Measurements from ENCODE around the gene NTRK3. TPM values are rescaled to one million over a fixed set of nuclear protein-coding genes. Genes with fewer than 3 reads are reported as not detected.

The NTRK3 gene
- total RNA-seq, 1 donor from 2014 or later: 6.4 TPM

DNA sequence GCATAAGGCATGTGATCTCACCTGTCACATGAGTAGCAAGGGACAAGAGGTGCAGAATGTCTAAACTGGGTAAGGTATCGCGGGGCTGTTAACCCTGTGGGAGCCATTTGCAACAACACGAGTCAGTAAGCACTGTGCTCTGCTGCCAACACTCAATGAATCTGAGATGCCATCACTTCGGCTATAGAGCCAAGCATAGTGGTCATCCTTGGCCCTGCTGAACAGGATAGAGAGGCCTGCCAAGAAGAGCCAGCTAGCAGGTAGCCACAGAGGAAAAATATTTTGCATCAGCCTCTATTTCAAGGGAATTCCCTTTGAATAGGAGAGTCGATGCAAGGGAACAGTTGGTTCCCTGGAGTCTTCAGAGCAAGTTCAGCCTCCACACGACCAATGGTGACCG, 137.8 kb downstream of the NTRK3 start:
- no peaks in the 10 kb centered on the region for H3K36me3 Mint-ChIP-seq (ENCODE audit: low read depth, unreplicated experiment)
- DNase-seq (ENCODE audit: low spot score): no peak
- no peak overlapping the region for H3K4me3 Mint-ChIP-seq (ENCODE audit: unreplicated experiment)
- no peaks in the 10 kb centered on the region for H3K9me3 Mint-ChIP-seq (ENCODE audit: unreplicated experiment)
- no peaks in the 10 kb centered on the region for H3K4me1 Mint-ChIP-seq (ENCODE audit: unreplicated experiment)
- TF ChIP-seq, protein P1, sequence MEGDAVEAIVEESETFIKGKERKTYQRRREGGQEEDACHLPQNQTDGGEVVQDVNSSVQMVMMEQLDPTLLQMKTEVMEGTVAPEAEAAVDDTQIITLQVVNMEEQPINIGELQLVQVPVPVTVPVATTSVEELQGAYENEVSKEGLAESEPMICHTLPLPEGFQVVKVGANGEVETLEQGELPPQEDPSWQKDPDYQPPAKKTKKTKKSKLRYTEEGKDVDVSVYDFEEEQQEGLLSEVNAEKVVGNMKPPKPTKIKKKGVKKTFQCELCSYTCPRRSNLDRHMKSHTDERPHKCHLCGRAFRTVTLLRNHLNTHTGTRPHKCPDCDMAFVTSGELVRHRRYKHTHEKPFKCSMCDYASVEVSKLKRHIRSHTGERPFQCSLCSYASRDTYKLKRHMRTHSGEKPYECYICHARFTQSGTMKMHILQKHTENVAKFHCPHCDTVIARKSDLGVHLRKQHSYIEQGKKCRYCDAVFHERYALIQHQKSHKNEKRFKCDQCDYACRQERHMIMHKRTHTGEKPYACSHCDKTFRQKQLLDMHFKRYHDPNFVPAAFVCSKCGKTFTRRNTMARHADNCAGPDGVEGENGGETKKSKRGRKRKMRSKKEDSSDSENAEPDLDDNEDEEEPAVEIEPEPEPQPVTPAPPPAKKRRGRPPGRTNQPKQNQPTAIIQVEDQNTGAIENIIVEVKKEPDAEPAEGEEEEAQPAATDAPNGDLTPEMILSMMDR (IDR thresholded peaks at IDR 0.05; ENCODE audit: unreplicated experiment): no peak
- no peak overlapping the region for H3K27ac Mint-ChIP-seq (ENCODE audit: unreplicated experiment)
- H3K27me3 Mint-ChIP-seq (ENCODE audit: unreplicated experiment): no peaks in the 10 kb centered on the region

DNA sequence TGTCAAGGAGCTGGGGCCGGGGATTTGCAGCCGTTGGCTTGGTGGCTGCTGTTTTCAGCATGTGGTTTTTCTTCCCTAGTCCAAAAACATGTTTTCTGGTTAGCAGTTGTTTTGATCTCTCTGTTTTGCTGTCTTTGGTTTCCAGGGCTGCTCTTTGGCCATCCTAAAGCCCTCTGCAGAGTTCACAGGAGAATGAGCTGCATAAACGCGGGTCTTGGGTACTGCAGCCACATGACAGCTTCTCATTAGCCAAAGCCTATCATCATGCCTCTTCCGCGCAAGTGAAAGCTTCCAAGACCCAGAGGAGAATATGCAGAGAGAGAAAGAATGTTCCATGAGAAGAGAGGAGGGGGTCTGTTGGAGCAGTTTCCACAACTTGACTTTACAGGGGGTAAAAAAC, 138.5 kb downstream of the NTRK3 start:
- no peak overlapping the region for H3K4me3 Mint-ChIP-seq (ENCODE audit: unreplicated experiment)
- H3K36me3 Mint-ChIP-seq (ENCODE audit: low read depth, unreplicated experiment): no peaks in the 10 kb centered on the region
- H3K4me1 Mint-ChIP-seq (ENCODE audit: unreplicated experiment): no peaks in the 10 kb centered on the region
- H3K27ac Mint-ChIP-seq (ENCODE audit: unreplicated experiment): no peak overlapping the region
- no peak for DNase-seq (ENCODE audit: low spot score)
- no peaks in the 10 kb centered on the region for H3K9me3 Mint-ChIP-seq (ENCODE audit: unreplicated experiment)
- no peaks in the 10 kb centered on the region for H3K27me3 Mint-ChIP-seq (ENCODE audit: unreplicated experiment)
- TF ChIP-seq, protein P1 (IDR thresholded peaks at IDR 0.05; ENCODE audit: unreplicated experiment): no peak

DNA sequence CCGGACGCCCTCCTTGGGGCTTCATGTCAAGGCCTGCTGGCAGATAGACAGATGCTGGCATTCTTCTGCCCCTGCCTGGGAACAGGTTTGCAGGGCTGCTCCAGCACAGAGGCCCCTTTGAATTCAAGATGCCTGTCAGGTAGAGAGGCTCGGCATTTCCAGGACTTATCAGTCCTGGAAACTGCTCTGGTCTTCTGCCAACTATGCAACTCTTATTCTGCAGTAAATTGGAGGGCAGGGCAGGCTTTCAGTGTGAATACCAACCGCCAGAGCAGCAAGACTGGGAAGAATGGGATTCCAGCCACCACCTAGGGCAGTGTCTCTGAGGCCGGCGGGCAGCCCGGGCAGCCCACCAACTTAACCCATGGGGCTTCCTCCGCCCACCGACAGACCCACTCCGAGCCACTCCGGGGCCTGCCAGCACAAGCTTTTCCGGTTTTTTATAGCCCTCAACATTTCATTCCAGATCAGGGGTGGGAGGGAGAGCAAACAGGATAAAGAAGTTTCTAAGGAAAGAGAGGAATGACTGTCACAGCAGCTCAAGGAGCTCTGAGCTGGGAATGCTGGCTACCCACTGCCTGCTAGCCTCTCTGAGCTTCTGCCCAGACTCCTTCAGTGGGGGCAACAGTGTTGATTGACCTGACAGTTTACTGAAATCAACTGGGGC, 140.9 kb downstream of the NTRK3 start:
- Mint-ChIP-seq H3K27me3 (ENCODE audit: unreplicated experiment) (no peaks in the 10 kb centered on the region), H3K9me3 (ENCODE audit: unreplicated experiment) (no peaks in the 10 kb centered on the region), H3K4me1 (ENCODE audit: unreplicated experiment) (no peaks in the 10 kb centered on the region), H3K36me3 (ENCODE audit: low read depth, unreplicated experiment) (no peaks in the 10 kb centered on the region), H3K4me3 (ENCODE audit: unreplicated experiment) (no peak overlapping the region), H3K27ac (ENCODE audit: unreplicated experiment) (no peak overlapping the region)
- TF ChIP-seq, protein P1 (IDR thresholded peaks at IDR 0.05; ENCODE audit: unreplicated experiment): no peak
- no peak for DNase-seq (ENCODE audit: low spot score)

DNA sequence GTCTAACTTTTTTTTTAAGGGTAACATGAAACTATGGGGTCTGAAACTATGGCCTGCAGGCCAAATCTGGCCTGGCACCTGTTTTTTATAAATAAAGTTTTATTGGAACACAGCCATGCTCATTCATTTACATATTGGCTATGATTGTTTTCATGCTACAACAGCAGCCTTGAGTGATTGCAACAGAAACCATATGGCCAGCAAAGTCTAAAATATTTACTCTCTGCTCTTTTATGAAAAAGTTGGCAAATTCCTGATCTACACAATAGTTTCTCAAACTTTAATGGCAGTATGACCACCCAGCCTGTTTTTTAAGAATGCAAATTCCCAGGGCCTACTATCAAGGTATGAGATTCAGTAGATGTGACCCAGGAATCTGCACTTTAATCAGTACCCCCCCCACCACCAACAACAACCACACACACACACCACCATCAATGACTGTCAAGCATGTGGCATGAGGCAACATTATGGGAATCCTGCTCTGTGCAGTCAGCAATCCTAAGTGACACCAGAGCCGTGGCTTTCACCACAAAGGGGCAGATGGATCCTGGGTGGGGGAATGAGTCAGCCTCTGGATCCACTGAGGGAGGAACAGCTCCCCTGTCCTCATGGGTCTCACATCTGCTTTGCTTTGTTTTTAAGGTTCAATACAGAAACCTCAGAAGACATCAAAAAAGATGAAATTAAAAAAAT, 142.8 kb downstream of the NTRK3 start:
- no peak for DNase-seq (ENCODE audit: low spot score)
- Mint-ChIP-seq H3K4me1 (ENCODE audit: unreplicated experiment) (no peaks in the 10 kb centered on the region), H3K9me3 (ENCODE audit: unreplicated experiment) (no peaks in the 10 kb centered on the region), H3K27me3 (ENCODE audit: unreplicated experiment) (no peaks in the 10 kb centered on the region), H3K27ac (ENCODE audit: unreplicated experiment) (no peak overlapping the region), H3K4me3 (ENCODE audit: unreplicated experiment) (no peak overlapping the region), H3K36me3 (ENCODE audit: low read depth, unreplicated experiment) (no peaks in the 10 kb centered on the region)
- TF ChIP-seq, protein P1 (IDR thresholded peaks at IDR 0.05; ENCODE audit: unreplicated experiment): no peak

- TF ChIP-seq, protein P1 (IDR thresholded peaks at IDR 0.05; ENCODE audit: unreplicated experiment): no peak
- no peaks in the 10 kb centered on the region for H3K4me1 Mint-ChIP-seq (ENCODE audit: unreplicated experiment)
- H3K9me3 Mint-ChIP-seq (ENCODE audit: unreplicated experiment): no peaks in the 10 kb centered on the region
- no peak for DNase-seq (ENCODE audit: low spot score)
- H3K4me3 Mint-ChIP-seq (ENCODE audit: unreplicated experiment): no peak overlapping the region
- H3K27me3 Mint-ChIP-seq (ENCODE audit: unreplicated experiment): no peaks in the 10 kb centered on the region
- H3K27ac Mint-ChIP-seq (ENCODE audit: unreplicated experiment): no peak overlapping the region
- no peaks in the 10 kb centered on the region for H3K36me3 Mint-ChIP-seq (ENCODE audit: low read depth, unreplicated experiment)
These were observed 147.5 kb downstream of the NTRK3 start for GRCh38 chr15:88108991-88109390.

All from endothelial cell (in vitro differentiated cells).